ENCODE results near the gene RSU1.
"Not testable (repeated sequence)": the region's sequence is repeated elsewhere in the genome, so short reads cannot be mapped to it uniquely, and the experiment has no call there.

The RSU1 gene

DNA sequence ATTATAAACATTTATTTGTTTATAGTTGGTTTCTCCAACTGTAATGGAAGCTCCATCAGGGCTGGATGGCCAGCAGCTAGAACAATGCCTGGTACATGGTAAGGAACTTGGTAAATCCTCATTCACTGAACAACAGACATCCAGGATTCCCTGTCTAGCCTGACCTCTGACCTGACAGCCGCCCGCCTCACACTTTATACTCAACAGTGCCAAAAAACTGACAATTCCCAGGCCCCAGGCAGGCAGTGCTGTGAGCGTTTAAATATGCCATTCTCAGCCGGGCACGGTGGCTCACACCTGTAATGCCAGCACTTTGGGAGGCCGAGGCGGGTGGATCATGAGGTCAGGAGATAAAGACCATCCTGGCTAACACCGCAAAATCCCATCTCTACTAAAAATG, 55.9 kb downstream of the RSU1 start:
- Mint-ChIP-seq H3K27ac (peak overlapping the region in 1 of 2 donors; percentile 2), H3K9me3 (no peaks in the 10 kb centered on the region), H3K27me3 (no peaks in the 10 kb centered on the region), H3K36me3 (ENCODE audit: insufficient read depth) (peaks cover 53% of the 10 kb centered on the region), H3K4me1 (ENCODE audit: low read depth in 2 of 2) (peaks cover 13 to 14% of the 10 kb centered on the region in 2 donors), H3K4me3 (no peak overlapping the region)
- DNase-seq: no peak
- no peak for ATAC-seq (replicated peaks)

DNA sequence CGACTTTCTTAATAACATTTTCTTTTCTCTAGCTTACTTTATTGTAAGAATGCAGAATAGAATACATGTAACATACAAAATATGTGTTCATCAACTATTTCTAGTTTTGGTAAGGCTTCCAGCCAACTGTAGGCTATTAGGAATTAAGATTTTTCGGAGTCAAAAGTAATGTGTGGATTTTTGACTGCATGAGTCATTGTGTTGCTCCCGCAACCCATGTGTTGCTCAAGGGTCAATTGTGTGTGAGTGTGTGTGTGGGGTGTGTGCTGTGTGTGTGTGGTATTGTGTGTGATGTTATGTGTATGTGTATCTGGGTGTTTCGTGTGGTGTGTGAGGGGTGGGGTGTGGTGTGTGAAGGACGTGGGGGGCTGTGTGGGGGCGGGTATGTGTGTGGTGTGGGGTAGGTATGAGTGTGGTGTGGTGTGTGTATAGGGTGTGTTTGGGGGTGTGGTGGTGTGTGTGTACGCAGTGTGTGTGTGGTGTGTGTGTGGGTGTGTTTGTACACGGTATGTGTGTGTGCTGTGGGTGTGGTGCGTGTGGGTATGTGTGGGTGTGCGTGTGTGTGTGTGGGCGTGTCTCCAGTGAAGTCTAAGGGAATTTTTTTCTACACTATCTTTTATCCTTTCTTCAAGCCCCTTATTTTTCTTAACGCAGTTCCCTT, 60.5 kb downstream of the RSU1 start:
- Mint-ChIP-seq H3K9me3 (no peaks in the 10 kb centered on the region), H3K4me1 (ENCODE audit: low read depth in 2 of 2) (peaks cover 4 to 6% of the 10 kb centered on the region in 2 donors), H3K4me3 (no peak overlapping the region), H3K36me3 (ENCODE audit: insufficient read depth) (peaks cover 37% of the 10 kb centered on the region), H3K27ac (no peak overlapping the region), H3K27me3 (no peaks in the 10 kb centered on the region)
- ATAC-seq (replicated peaks): no peak
- no peak for DNase-seq

- Mint-ChIP-seq H3K27me3 (no peaks in the 10 kb centered on the region), H3K9me3 (no peaks in the 10 kb centered on the region), H3K36me3 (ENCODE audit: insufficient read depth) (peaks cover 41% of the 10 kb centered on the region), H3K4me1 (ENCODE audit: low read depth in 2 of 2) (peaks cover 3 to 4% of the 10 kb centered on the region in 2 donors), H3K4me3 (no peak overlapping the region), H3K27ac (no peak overlapping the region)
- DNase-seq (no peak), ATAC-seq (replicated peaks) (no peak)
Observed at GRCh38 chr10:16754765-16755164, 62.5 kb downstream of the RSU1 start.

DNA sequence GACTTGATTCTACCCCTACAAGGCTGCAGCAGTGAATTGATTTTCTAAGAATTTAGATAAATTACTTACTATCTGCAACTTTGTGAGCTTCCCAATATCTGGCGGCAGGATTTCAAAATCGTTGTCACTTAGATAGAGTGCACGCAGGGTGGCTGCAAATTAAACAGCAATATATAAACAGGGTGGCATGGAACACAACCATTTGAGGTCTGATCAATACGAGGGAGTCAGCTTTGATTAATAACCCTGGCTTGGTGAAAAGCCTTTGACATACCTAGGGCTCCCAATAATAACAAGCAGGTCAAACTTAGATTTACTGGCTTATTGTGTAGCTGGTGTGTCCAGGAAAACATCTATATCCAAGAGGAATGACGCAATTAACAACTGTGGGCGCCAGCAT, 64.4 kb downstream of the RSU1 start:
- H3K36me3 Mint-ChIP-seq (ENCODE audit: insufficient read depth): peaks cover 27% of the 10 kb centered on the region
- not testable (repeated sequence) for H3K4me1 Mint-ChIP-seq (ENCODE audit: low read depth in 2 of 2); ATAC-seq (replicated peaks); H3K27me3 Mint-ChIP-seq; H3K9me3 Mint-ChIP-seq; DNase-seq; H3K4me3 Mint-ChIP-seq
- peak overlapping the region in 1 of 2 donors; percentile 38 for H3K27ac Mint-ChIP-seq

DNA sequence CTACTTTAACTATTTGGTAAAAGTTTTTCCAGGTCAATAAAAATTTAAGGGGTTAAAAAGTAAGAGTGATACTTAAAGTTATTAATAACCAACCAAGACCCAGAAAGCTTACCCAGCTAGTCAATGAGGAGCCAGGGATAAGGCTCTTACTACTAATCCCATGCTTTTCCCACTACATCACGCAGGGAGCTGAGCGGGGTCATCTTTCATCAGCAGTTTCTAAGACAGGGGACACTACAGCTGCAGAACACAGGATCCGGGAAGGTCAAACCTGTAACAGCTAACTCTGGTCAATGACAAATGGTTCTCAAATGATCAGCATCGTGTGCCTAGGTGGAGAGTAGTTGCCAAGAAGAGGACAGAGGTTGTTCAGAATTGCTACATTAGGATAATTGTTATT, 65.1 kb downstream of the RSU1 start:
- no peaks in the 10 kb centered on the region for H3K9me3 Mint-ChIP-seq
- ATAC-seq (replicated peaks): no peak

GRCh38 chr10:16751244-16751643, 66.0 kb downstream of the RSU1 start:
- H3K9me3 Mint-ChIP-seq: no peaks in the 10 kb centered on the region
- no peak for DNase-seq
- H3K27ac Mint-ChIP-seq: no peak overlapping the region
- no peak overlapping the region for H3K4me3 Mint-ChIP-seq
- H3K27me3 Mint-ChIP-seq: no peaks in the 10 kb centered on the region
- no peak for ATAC-seq (replicated peaks)
- H3K36me3 Mint-ChIP-seq (ENCODE audit: insufficient read depth): peaks cover 19% of the 10 kb centered on the region
- peaks cover 2 to 5% of the 10 kb centered on the region in 2 donors for H3K4me1 Mint-ChIP-seq (ENCODE audit: low read depth in 2 of 2)

More for the DNA sequence above, 65.1 kb downstream of the RSU1 start:
- peaks cover 1 to 9% of the 10 kb centered on the region in 2 donors for H3K4me1 Mint-ChIP-seq (ENCODE audit: low read depth in 2 of 2)
- H3K27ac Mint-ChIP-seq: no peak overlapping the region
- no peak overlapping the region for H3K4me3 Mint-ChIP-seq
- DNase-seq: no peak
- H3K36me3 Mint-ChIP-seq (ENCODE audit: insufficient read depth): peaks cover 23% of the 10 kb centered on the region
- no peaks in the 10 kb centered on the region for H3K27me3 Mint-ChIP-seq

- peaks cover 2 to 5% of the 10 kb centered on the region in 2 donors for H3K4me1 Mint-ChIP-seq (ENCODE audit: low read depth in 2 of 2)
- H3K27ac Mint-ChIP-seq: peak overlapping the region in 1 of 2 donors; percentile 67
- H3K4me3 Mint-ChIP-seq: no peak overlapping the region
- H3K9me3 Mint-ChIP-seq: no peaks in the 10 kb centered on the region
- H3K27me3 Mint-ChIP-seq: no peaks in the 10 kb centered on the region
- DNase-seq (no peak), ATAC-seq (replicated peaks) (no peak)
- H3K36me3 Mint-ChIP-seq (ENCODE audit: insufficient read depth): peaks cover 19% of the 10 kb centered on the region
Observed at GRCh38 chr10:16750461-16750860, 66.8 kb downstream of the RSU1 start.

GRCh38 chr10:16748749-16749148, 68.5 kb downstream of the RSU1 start:
- Mint-ChIP-seq H3K4me1 (ENCODE audit: low read depth in 2 of 2) (peaks cover 2 to 5% of the 10 kb centered on the region in 2 donors), H3K4me3 (no peak overlapping the region), H3K27me3 (no peaks in the 10 kb centered on the region), H3K9me3 (no peaks in the 10 kb centered on the region), H3K36me3 (ENCODE audit: insufficient read depth) (peaks cover 19% of the 10 kb centered on the region), H3K27ac (peak overlapping the region in 1 of 2 donors; percentile 7)
- ATAC-seq (replicated peaks) (no peak), DNase-seq (no peak)

DNA sequence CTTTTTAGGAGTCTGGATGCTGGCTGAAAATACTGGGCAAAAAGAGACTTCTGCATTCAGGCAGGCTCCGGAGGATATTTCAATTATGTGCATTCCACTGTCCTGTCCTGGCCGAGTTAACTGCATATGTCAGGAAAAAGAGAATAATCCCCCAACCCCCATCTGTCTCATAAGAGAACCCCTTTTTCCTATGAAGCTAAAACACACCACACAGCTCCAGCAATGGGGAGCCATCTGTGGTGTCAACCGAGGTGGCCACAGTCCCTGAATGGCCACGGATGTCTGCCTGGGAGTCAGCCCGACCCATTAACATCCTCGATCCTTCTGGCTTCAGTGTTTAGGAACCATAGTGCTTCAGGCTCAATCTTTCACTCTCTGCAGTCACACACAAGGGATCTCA, 70.4 kb downstream of the RSU1 start:
- no peaks in the 10 kb centered on the region for H3K9me3 Mint-ChIP-seq
- peak overlapping the region in 1 of 2 donors; percentile 7 for H3K27ac Mint-ChIP-seq
- no peak for ATAC-seq (replicated peaks)
- H3K4me1 Mint-ChIP-seq (ENCODE audit: low read depth in 2 of 2): peaks cover 2 to 5% of the 10 kb centered on the region in 2 donors
- H3K36me3 Mint-ChIP-seq (ENCODE audit: insufficient read depth): peaks cover 19% of the 10 kb centered on the region
- H3K27me3 Mint-ChIP-seq: no peaks in the 10 kb centered on the region
- DNase-seq: no peak
- H3K4me3 Mint-ChIP-seq: no peak overlapping the region

- no peak overlapping the region for H3K4me3 Mint-ChIP-seq
- H3K4me1 Mint-ChIP-seq (ENCODE audit: low read depth in 2 of 2): peaks cover 3 to 14% of the 10 kb centered on the region in 2 donors
- H3K27me3 Mint-ChIP-seq: no peaks in the 10 kb centered on the region
- H3K36me3 Mint-ChIP-seq (ENCODE audit: insufficient read depth): peaks cover under 1% of the 10 kb centered on the region
- H3K9me3 Mint-ChIP-seq: no peaks in the 10 kb centered on the region
- ATAC-seq (replicated peaks): no peak
- no peak for DNase-seq
- no peak overlapping the region for H3K27ac Mint-ChIP-seq
Observed at GRCh38 chr10:16745061-16745460, 72.2 kb downstream of the RSU1 start.

DNA sequence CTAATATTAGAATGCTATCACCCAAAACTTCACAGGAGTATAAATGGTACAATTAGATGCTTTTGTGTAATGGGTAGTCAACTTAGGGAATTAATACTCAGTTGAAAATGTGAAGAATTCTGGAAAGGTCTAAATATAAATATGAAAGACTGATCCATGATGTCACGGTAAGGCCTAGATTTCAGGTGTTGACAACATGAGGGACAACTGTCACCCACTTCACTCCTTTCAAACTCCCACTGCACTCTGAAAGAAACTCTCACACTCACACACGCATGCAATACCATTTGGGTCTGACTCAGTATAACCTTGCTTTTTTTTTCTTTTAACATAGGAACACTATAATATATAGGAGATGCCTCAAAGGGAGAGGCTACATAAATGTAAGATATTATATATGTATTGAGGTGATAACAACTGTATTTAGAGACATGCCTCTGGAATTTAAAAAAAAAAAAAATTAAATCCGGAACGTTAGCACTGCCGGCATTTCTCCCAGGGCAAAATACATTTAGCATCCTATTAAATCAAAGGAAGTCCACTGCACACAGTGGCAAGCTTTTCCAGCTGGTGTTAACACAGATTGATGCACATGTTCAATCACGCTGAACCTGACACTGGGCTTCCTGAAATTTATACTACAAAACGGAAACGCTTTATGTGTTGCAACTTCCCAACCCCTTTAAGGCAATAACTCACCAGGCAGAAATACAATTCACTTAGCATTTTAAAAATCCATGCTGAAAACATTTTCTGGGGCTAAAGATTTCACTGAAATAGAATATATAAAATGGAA, 74.9 kb downstream of the RSU1 start:
- DNase-seq (no peak), ATAC-seq (replicated peaks) (no peak)
- H3K27me3 Mint-ChIP-seq: no peaks in the 10 kb centered on the region
- no peaks in the 10 kb centered on the region for H3K9me3 Mint-ChIP-seq
- peaks cover 10% of the 10 kb centered on the region for H3K36me3 Mint-ChIP-seq (ENCODE audit: insufficient read depth)
- H3K4me3 Mint-ChIP-seq: no peak overlapping the region
- H3K4me1 Mint-ChIP-seq (ENCODE audit: low read depth in 2 of 2): peaks cover 3 to 13% of the 10 kb centered on the region in 2 donors
- H3K27ac Mint-ChIP-seq: no peak overlapping the region

DNA sequence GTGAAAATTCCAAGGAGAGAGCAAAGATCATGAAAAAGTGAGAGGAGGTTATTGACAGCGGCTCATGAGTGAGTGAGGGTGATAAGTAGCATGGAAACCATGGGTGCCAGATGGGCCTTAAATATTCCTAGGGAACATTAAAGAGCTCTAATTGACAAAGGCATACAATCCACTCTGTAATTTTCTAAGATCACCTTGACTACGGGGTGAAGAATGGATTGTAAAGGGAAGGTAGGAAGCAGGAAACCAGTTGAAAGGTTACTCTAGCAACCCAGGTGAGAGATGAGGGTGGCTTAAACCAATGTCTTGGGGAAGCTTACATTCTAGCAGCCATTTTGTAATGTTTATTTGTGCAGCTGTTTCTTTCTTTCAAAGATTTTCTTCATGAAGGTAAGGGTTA, 75.7 kb downstream of the RSU1 start:
- H3K36me3 Mint-ChIP-seq (ENCODE audit: insufficient read depth): peaks cover 10% of the 10 kb centered on the region
- peaks cover 1 to 14% of the 10 kb centered on the region in 2 donors for H3K4me1 Mint-ChIP-seq (ENCODE audit: low read depth in 2 of 2)
- H3K27ac Mint-ChIP-seq: no peak overlapping the region
- H3K9me3 Mint-ChIP-seq: no peaks in the 10 kb centered on the region
- DNase-seq (no peak), ATAC-seq (replicated peaks) (no peak)
- H3K4me3 Mint-ChIP-seq: no peak overlapping the region
- H3K27me3 Mint-ChIP-seq: no peaks in the 10 kb centered on the region

GRCh38 chr10:16737420-16737819, 79.8 kb downstream of the RSU1 start:
- Mint-ChIP-seq H3K4me1 (ENCODE audit: low read depth in 2 of 2) (peaks cover 5 to 14% of the 10 kb centered on the region in 2 donors), H3K27ac (no peak overlapping the region), H3K27me3 (no peaks in the 10 kb centered on the region), H3K36me3 (ENCODE audit: insufficient read depth) (peaks cover 13% of the 10 kb centered on the region), H3K4me3 (no peak overlapping the region), H3K9me3 (no peaks in the 10 kb centered on the region)
- ATAC-seq (replicated peaks) (no peak), DNase-seq (no peak)

DNA sequence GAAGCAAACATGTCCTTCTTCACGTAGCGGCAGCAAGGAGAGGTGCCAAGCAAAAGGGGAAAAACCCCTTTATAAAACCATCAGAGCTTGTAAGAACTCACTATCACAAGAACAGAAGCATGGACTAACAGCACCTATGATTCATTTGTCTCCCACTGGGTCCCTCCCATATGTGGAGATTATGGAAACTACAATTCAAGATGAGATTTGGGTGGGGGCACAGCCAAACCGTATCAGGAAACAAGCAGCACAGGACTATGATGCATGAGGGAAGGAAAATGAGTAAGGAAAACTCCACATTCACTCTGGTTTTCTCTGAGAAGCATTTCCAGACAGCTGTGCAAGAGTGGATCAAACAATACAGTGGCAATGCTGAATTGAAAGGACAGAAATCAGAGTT, 81.6 kb downstream of the RSU1 start:
- Mint-ChIP-seq H3K4me3 (no peak overlapping the region), H3K4me1 (ENCODE audit: low read depth in 2 of 2) (peaks cover 3 to 5% of the 10 kb centered on the region in 2 donors), H3K36me3 (ENCODE audit: insufficient read depth) (peaks cover 13% of the 10 kb centered on the region), H3K27ac (no peak overlapping the region), H3K27me3 (no peaks in the 10 kb centered on the region), H3K9me3 (no peaks in the 10 kb centered on the region)
- DNase-seq: no peak
- no peak for ATAC-seq (replicated peaks)

All from effector memory CD8-positive, alpha-beta T cell (primary cell).